GM15510 (cell line): Measurements from ENCODE around the gene POLR1B.

Source experiments
- POLR2A ChIP-seq: IDR thresholded peaks from 3 replicates; pipeline ENCODE4 v1.6.1; 2011; ENCODE audit warnings: borderline replicate concordance; ENCODE audit not compliant: insufficient read length; ENCODE audit errors: extremely low read depth

Gene POLR1B, protein sequence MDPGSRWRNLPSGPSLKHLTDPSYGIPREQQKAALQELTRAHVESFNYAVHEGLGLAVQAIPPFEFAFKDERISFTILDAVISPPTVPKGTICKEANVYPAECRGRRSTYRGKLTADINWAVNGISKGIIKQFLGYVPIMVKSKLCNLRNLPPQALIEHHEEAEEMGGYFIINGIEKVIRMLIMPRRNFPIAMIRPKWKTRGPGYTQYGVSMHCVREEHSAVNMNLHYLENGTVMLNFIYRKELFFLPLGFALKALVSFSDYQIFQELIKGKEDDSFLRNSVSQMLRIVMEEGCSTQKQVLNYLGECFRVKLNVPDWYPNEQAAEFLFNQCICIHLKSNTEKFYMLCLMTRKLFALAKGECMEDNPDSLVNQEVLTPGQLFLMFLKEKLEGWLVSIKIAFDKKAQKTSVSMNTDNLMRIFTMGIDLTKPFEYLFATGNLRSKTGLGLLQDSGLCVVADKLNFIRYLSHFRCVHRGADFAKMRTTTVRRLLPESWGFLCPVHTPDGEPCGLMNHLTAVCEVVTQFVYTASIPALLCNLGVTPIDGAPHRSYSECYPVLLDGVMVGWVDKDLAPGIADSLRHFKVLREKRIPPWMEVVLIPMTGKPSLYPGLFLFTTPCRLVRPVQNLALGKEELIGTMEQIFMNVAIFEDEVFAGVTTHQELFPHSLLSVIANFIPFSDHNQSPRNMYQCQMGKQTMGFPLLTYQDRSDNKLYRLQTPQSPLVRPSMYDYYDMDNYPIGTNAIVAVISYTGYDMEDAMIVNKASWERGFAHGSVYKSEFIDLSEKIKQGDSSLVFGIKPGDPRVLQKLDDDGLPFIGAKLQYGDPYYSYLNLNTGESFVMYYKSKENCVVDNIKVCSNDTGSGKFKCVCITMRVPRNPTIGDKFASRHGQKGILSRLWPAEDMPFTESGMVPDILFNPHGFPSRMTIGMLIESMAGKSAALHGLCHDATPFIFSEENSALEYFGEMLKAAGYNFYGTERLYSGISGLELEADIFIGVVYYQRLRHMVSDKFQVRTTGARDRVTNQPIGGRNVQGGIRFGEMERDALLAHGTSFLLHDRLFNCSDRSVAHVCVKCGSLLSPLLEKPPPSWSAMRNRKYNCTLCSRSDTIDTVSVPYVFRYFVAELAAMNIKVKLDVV

GRCh38 chr2:112542123-112542983 is at the start of gene POLR1B:
Gene POLR1B (plus strand): TSS chr2:112542465. CDS start chr2:112542495, 30 bp downstream.
- TF ChIP-seq POLR2A, result peak; percentile 70

DNA sequence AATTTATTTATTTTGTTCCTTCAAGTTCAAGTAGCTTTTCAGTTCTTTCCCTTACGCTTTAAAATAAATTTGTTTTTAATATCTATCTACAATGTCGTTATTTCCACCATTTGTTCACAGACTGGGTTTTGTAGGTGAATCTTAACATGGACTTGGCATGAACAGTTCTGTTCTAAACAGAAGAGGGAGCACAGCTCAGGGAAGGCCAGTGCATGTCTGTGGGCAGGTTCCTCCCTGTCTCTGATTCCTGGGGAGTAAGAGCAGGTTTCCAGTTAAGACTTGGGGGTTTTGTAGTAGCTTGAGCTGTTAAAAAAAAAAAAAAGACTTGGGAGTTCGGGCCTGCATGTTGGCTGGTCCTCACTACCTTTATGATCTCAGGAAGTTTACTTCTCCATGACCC is 49.2 kb upstream of the POLR1B start:
- TF ChIP-seq POLR2A, result no peak

DNA sequence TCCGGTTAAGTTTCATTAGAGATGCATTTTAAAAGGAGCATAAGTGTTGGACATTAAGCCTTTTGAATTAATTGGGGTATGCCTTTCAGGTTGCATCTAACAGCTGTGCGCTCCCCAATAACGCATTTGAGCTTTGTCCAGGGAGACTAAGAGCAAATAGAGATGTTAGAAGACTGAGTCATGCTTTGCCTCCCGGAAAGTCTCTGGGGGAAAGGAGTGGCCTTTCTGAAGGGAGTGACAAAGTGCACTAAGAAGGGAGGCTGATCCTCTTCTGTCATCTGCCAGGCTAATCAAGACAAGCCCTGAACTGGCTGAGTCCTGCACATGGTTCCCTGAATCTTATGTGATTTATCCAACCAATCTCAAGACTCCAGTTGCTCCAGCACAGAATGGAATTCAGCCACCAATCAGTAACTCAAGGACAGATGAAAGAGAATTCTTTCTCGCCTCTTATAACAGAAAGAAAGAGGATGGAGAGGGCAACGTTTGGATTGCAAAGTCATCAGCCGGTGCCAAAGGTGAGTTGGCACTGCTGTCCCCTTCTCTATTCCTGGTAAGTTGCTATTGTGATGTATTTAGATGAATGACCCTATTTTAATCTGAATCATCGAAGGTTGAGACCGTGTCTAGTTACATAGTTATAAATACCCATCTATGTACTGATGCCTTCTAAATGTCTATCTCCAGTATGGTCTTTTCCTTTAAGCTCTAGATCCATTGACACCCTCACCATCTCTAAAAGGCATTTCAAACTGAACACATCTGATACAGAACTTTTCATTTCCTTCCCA is 48.2 kb upstream of the POLR1B start:
- no peak for TF ChIP-seq POLR2A

DNA sequence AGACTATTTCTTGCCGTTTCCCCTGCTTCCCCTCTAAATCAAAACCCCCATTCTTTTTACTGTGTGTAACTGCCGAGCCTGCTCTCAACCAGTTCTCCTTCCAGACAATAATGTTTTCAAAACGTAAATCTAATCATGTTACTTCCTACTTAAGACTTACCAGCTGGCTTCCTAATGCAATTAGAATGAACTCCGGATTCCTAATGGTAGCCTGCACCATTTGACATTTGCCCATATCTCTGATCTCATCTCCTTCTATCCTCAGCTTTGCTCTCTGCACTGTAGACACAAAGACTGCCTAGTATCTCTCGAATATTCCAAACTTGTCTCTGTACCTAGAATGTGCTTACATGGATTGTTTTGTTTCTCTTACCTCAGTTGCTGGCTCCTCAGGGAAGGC is 47.4 kb upstream of the POLR1B start:
- no peak for TF ChIP-seq POLR2A

GRCh38 chr2:112516801-112517200 is 25.5 kb upstream of the POLR1B start:
- no peak for TF ChIP-seq POLR2A

DNA sequence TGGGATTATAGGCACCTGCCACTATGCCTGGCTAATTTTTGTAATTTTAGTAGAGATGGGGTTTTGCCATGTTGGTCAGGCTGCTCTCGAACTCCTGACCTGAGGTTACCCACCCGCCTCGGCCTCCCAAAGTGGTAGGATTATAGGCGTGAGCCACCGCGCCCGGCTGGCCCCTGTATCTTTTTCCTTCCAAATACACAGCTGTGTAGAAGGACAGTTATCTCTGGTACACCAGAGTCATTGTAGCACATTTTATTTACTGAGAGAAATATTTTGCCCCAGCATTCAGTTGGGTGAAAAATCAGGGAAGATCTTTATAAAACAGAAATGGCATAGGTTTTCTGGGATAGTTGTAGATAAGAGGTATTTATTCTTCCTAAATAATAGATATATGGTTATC is 23.5 kb upstream of the POLR1B start:
- TF ChIP-seq POLR2A, result no peak

DNA sequence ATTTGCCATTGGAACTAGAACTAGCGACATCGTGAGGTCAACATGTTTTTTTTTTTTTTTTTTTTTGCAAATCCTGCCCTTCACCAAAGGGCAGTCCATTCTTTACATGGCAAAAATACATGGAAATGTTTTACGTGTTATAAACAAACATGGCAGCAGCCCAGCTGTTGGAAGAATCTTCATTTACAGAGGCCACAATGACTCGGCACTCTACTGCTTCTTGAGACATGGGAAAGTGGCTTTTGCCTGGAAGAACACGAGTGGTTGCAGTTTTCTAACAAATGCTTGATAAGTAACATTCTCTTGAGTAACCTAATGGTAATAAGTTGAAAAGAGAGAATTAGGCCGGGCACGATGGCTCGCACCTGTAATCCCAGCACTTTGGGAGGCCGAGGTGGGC is 22.8 kb upstream of the POLR1B start:
- no peak for TF ChIP-seq POLR2A

- TF ChIP-seq POLR2A, result no peak
Measured at GRCh38 chr2:112520234-112520783, 22.0 kb upstream of the POLR1B start.

GRCh38 chr2:112523291-112523777 is 18.9 kb upstream of the POLR1B start:
- no peak for TF ChIP-seq POLR2A

DNA sequence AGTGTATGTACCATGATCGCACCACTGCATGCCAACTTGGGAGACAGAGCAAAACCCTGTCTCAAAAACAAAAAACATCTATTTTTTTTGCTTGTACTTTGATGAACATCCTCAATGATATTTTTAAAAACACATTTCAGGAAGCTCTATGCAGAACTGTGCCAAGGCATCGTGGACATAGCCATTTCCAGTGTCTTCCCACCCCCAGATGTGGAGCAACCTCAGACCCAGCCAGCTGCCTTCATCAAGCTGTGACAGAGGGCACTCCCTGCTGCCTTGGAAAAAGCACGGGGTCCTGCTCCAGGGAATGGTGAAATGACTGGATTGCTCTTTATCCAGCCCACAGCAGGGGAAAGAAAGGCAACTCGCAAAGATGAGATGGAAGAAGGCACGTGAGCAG is 13.7 kb upstream of the POLR1B start:
- TF ChIP-seq POLR2A, result no peak

DNA sequence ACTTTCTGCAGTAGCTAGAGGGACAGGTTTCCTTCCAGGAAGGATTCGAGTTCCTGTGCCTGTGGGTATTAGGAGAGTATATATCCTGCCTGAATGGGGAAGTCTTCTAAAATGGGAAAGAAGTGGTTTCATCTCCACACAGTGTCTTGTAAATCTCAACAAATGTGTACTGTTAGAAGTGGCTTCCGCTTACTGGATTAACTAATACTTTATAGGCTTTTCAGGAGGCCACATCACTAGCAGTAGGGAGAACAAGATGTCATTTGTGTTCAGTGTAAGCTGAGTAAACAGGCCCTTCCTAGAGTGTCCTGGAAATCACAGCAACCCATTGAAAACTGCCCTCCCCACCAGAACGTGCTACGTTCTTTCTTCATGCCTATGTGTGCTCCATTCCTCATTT is 12.5 kb upstream of the POLR1B start:
- no peak for TF ChIP-seq POLR2A

DNA sequence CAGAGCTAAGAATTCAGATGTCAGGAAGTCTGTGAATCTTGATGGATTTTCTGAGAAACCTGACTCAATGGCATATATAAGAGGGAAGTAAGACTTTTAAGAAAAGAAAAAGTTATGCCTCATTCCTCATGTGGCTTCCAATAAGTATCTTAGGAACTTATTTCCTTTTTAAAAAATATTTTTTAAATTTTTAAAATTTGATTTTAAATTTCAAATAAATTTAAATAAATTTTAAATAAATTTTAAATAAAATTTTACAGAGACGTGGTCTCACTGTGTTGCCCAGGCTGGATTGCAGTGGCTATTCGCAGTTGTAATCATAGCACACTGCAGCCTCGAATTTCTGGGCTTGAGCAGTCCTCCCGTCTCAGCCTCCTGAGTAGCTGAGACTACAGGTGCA is 11.5 kb upstream of the POLR1B start:
- TF ChIP-seq POLR2A, result no peak

DNA sequence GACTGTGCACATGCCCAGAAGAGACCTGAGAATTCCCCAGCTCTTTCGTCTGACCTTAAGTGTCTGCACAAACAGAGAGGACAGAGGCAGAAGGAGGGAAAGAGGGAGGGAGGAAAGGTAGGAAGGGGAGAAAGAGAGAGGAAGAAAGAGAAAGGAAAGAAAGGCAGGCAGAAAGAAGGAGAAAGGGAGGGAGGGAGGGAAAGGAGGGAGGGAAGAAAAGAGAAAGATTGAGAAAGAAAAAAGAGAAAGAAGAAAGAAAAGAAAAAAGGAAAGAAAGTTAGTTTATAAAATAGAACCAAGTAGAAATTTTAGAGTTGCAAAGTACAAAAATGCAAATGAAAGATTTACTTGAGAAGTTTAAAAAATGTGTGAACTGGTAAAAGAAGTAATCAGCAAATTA is 7.4 kb upstream of the POLR1B start:
- no peak for TF ChIP-seq POLR2A

DNA sequence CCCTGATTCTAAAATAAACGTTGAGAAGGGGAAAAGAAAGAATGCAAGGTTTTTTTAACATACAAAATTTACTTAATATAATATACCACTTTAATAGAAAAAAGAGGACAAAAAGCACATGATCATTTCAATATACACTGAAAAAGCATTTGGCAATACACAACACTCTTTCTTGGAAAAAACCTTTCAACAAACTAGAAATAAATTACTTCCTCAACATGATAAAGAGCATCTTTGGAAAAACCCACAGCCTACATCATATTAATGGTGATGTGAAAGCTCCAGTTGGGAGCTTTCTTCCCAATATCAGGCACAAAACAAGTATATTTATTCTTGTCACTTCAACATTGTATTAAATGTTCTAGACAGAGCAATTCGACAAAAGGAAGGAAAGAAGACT is 3.0 kb upstream of the POLR1B start:
- no peak for TF ChIP-seq POLR2A

GRCh38 chr2:112540906-112541305 is 1.4 kb upstream of the POLR1B start:
- TF ChIP-seq POLR2A, result no peak
